Stimulated activated CD4-positive, alpha-beta T cell treated with anti-CD3 and anti-CD28 coated beads, Interleukin-1b, Interleukin-23, amount 100 ng/mL, for 1 hour (primary cell): ENCODE data around the gene PSMB7.

ENCODE experiments used
- DNase-seq, 2 donors: peaks; one replicate each; pipeline ENCODE4 v3.0.0-alpha.2; 2020; ENCODE audit warnings: low read depth in 2 of 2

PSMB7 gene

DNA sequence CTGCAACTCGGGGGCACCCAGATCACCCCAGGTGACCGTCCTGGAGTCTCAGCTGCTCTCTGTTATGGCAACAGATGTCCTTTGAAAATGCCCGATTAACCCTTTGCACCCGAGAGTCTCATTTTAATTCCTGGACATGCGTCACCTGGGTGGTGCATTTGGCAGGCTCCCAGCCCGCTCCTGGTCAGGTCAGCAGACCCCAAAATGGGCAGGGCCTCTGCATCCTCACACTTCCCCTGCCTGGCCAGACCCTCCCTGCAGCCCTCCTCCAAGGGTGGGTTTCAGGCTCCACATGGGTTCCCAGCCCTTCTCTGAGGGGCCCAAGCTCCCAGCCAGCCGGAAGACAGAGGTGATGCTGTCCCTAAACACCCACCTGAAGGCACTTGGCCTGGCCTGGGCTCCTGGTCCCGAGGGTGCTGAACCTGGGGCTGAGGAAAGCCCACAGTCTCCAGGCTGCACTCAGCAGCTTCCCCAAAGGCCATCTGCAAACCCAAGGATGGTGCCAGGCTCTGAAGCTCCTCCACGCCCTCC is 69.4 kb downstream of the PSMB7 start:
- no peak for DNase-seq

DNA sequence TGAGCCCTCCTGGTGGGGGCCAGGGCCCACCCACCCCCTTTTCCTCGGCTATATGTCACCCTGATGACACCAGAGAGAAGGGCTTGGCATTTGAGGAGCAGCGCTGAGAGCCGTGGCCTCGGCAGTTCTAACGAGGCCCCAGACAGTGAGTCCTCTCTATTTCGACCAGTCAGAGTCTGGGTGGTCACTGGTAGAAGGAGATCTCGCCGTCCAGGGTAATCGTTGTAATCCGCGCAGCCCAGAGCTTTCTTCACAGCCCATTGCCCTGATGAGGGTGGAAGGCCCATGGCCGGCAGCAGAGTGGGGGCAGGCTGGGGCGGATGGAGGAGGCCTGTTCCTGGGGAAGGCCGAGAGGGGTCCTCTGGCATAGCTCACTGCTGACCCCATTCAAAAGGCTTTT is 70.2 kb downstream of the PSMB7 start:
- DNase-seq: no peak

DNA sequence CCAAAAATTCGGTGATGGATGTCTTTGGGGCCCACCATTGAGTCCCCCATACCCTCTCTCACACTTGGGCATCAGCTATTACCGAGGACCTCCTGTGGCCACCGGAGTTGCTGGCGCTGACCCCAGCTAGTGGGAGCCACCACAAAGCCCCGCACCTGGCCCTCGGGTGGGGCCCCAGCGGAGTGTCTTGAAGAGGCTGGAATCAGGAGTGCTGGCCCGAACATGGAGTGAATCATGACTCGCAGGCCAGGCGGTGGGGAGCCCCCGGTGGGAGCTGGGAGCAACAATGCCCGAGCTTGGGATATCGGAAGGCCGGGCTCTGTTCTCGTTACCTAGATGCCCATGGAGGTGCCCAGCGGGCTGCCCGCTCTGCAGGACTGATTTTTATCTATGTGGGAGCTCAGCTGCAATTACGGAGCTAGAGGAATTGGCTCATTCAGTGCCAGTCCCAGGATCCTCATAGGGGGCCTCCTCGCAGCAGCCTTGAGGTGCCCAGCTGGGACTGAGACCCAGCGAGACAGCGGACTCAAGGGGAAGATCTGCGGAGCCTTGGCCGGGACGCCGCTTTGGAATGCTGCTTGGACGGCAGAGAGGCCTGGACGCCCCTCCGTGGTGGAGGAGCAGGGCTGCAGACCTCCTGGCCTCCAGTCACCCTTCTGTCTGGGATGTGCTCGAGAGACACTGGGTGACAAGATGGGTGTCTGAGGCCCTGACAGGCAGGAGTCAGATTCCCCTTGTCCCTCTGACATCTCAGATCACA is 70.8 kb downstream of the PSMB7 start:
- no peak for DNase-seq

DNA sequence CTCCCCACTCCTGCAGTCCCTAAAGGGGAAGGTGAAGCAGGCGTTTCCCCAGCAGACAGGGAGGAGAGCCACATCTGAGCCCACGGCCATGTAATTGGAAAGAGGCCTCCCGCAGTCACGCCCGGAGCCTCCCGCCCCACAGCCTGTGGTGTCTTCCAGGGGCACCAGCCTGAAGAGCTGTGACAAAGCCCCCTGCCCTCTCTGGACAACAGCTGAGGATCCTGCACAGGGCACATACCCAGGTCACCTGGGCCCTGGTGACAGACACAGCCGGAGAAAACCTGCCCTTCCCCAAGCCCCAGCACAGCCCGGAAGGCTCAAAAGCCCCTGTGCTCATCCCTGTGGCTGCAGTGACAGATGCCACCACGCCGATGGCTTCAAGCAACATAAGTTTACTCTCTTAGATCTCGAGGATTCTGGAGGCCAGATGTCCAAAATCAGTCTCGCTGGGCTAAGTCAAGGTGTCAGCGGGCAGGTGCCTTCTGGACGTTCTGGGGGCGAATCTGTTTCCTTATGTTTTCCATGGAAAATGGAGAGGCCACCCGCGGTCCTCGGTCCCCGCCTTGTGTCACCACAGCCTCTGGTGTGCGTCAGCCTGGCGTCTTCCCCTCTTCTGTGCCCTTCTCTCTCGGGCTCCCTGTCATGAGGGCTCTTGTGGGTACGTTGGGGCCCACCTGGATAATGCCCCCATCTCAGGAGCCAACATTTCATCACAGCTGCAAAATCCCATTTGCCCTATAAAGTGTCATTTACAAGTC is 71.5 kb downstream of the PSMB7 start:
- no peak for DNase-seq

DNA sequence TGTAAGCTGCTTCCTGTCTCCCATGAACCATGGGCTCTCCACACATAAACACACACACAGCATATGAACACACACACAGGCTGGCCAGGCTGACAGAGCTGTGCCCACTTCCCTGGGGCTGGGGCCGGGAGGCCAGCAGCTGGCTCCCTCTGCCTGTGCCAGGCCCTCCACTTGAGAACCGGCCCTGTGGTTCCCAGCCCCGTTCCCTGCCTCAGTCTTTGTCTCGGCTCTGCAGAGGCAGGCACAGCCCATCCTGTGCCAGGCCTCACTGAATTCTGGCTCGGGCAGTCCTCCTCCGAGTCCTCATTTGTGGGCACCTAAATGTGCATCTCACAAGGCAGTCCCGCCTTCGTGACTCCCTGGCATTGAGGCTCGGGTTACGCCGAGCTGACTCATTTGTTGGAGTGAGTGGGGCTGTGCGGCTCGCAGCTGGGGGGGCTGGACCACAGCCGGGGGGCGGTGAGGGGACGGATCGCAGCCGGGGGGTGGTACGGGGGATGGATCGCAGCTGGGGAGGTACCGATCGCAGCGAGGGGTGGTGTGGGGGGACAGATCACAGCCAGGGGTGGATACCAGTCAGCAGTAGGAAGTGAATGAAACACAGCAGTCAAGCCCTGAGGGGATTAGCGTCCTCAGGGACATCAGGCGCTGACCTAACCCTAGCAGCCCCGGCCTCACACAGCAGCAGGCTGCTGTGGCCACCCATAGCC is 72.3 kb downstream of the PSMB7 start:
- no peak for DNase-seq

DNA sequence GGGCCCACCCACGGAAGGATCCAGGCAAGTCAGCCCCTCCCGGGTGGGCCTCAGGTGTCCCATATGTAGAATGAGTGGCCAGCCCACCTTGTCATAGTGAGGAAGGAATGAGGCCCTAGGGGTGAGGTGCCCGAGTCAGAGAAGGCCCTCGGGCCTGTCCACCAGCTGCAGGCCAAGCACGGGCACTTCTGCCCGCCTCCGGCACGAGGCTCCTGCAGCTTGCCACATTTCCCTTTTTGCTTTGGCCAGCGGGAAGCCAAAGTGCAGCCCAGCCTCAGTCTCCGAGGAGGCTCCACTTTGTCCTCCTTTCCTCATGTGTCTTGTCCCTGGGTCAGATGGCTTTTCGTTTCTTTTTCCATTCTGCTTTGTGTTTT is 72.9 kb downstream of the PSMB7 start:
- DNase-seq: no peak

DNA sequence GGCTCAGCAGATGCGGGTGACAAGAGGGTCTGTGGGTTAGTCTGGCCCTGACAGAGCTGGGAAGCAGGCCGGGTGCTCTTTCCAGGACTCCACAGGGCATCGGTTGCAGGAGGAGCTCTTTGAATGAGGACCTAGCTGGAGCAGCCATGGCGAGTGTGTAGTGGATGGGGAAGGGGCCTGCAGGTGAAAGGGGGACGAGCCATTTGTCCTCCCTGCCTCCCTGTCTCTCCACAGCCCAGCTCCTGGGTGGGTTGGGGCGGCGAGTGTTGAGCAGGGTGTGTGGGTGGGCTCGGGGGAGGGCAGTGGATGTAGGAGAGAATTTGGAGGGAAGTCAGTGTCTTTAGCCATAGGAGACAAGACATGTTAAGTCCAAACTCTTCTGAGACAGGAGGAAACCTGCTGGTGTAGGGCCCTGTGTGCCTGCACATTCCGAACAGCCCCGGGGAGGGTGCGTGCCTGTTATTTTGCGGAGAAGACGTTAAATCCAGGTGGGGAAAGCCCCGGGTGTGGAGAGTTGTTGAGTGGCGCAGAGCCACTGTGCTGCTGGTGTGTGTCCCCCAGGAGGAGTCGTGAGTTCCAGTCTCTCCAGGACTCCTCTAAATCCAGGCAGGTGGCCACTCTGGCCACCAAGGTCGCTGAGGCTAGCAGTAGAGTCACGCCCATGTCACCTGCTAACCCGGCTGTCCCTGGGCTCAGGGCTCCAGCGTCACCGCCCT is 73.6 kb downstream of the PSMB7 start:
- no peak for DNase-seq

DNA sequence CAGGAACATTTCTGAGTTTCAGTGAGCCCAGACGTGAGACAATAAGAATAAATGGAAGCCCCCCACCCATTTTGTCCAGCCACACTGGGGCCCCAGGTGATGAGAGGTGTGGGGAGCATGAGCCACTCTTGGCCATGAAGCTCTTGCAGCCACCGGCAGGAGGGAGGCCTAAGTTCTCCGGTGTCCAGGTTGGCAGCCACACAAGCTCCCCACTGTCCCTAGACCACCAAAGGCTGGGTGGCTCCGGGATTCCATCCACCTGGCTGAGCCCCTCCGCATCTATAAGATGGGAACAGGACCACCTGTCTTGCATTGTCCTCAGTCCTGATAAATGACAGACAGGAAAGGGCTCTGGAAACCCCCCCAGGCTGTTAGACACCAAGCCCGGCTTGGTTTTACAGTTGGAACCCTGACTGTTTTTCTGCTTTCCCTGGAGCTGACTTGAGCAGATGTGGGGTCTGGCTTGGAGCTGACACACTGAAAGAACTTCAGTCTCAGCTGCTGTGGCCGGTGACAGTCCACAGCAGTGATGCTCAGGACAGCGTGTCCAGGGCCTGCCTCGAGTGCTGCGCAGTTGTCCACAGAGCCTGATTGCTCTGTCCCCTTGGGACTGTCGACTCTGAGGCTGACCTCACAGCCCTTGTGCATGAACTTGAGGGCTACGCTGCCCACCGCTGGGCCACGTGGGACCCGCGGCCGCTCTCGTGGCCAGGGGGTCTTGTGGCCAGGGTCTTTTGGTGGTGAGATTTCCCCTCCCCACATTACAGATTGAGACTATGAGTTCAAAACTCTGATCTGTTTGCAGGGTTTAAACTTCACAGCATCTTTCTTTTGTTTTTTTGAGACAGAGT is 74.8 kb downstream of the PSMB7 start:
- DNase-seq: no peak

DNA sequence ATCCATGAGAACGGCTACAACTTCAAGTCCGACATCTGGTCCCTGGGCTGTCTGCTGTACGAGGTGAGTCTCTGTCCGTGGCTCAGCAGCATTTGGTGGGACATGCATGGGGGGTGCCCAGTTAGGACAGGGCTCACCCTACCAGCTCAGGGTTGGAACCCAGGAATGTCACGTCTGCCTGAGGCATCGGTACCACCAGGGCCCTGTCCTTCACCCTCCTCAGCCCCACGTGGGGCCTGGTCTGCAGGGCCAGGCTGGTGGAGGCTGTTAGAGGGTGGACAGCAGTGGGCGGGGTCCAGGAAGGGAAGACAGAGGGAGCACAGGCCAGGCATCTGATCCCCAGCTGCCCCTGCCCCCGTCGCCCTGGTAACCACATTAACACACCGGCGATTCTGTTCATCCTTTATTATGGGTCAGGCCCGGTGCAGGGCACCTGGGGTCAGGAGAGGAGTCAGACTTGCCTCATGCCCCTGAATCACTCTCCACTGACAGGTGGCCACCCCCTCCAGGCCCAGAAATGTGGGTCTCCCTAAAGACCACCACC is 75.6 kb downstream of the PSMB7 start:
- DNase-seq: no peak

DNA sequence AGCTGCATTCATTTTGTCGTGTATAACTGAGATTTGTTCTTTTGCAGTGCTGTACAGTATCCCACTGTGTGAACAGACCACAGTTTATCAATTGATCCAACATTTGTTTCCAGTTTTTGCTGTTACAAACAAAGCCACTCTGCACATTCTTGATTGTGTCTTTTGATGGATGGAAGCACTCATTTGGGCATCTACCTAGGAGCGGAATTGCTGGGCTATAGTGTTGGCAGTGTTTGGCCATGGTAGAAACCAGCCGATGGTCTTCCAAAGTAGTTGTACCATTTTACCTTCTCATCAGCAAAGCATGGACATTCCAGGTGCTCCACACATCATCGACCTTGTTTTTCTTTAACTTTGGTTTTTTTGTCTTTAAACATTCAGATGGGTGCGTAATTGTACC is 77.7 kb downstream of the PSMB7 start:
- DNase-seq: no peak

DNA sequence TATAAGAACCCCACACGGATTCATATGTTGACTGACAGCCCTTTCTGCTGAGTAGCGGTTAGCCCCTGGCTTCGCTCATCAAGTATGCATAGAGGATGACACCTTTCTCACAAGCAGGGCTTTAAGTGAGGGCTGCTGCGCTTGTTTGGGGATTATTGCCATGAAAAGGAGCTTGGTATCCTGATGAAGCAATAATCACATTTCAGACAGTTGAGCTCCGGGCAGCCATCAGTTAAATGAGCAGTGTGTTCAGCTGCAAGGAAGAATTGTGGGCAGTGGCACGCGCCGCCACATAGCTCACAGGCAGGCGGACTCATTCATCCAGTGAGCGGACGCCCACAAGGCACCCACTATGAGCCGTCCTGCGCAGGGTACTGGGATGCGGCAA is 79.9 kb downstream of the PSMB7 start:
- no peak for DNase-seq

DNA sequence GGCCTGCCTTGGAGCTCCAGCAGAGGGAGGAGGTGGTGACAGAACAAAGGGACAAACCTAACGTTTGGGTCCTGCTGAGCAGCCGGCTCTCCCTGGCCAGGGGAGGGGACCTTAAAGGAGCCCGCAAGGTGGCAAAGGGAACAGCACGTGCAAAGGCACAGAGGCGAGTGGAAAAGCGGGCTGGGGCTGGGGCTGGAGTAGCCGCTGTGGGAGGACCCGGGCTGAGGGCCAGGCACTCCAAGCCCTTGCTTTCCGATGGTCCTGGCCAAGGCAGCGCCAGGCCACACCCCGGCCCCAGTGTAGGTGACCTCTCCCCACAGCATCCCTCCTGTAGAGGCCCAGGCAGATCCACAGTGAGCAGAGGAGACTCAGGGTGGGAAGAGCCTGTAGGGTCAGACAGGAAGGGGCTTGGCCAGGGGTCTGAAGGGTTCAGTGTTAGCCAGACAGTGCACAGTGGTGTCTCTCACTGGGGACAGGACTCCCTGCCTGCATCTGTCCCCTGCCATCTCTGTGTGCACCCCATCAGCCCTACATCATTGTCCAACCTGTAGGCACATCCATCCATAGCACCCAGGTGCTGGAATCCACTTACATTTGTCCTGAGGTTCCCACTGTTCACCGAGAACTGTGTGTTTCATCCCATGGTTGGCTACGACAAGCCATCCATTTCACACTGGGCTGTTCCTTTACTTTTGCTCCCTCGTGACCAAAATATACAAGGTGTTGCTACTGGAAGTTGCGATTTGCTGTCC is 80.5 kb downstream of the PSMB7 start:
- DNase-seq: no peak

DNA sequence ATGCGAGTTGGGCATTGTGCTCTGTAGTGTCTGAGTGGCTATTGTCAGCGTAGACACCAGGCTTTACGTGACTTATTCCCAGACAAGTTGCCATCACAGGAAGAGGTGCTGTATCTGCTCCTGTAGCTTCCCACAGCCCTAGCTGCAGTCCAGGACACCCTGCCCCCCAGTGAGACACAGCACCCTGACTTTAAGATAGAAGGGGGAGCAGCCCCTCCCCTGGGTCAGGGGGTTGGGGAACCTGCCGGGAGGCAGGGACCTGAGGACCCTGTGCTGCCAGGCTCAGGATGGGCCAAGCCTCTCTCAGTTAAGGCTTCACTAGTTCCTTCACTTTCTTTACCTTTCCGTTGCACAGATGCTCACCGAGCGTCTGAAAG is 82.1 kb downstream of the PSMB7 start:
- DNase-seq: no peak

DNA sequence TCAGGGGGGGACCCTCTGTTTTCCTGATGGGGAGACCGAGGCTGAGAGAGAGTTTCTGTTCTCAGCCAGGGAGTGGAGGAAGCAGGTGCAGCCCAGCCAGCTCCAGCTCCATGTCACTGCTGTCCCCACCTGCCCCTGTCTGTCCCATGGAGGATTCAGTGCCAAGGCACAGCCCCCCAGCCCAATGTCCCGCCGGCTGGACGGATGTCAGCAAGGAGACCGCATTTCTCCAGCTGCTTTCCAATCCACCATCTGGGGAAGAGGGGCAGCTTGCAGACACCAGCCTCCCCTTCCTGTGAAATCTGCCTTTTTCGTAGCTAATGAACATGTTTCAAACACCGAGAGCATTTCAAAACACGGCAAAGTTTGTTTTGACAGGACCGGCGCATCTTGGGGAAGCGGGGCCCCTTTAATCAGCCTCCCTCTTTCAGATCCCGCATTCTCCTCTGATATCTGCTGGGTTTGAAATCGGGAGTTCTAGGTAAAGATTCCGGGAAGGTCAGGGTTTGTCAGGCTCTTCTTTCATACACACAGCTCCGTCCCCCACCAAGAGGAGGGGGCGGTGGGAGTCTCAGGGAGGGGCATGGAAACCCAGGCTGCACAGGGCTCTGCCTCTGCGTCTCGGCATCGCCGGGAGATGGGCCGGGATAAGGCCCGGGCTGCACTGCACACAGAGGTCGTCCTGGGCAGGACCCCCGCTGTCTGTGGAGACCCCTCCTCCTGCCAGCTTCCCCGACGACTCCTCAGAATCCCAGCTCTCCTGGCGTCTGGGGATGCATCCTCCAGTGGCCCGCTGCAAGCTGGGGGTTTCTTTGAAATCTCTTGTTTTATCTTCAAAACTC is 82.7 kb downstream of the PSMB7 start:
- DNase-seq: no peak

DNA sequence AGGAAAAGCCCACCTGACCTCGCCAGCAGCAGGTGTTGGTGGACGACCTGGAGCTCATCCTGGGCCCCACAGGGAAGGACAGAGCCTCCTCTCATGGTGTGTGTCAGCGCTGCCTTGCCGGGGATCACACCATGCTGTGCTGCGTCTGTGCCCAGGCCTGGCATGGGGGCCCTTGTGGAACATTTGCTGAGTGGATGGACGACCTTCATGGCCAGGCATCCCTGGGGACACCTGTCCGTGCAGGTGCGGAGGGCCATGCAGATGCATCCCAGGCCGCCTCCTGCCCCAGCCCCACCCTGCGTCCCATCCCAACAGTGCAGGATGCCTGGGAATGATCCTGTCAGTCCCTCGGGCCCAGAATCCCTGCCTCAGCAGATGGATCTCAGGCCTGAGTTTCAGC is 83.7 kb downstream of the PSMB7 start:
- DNase-seq: no peak

DNA sequence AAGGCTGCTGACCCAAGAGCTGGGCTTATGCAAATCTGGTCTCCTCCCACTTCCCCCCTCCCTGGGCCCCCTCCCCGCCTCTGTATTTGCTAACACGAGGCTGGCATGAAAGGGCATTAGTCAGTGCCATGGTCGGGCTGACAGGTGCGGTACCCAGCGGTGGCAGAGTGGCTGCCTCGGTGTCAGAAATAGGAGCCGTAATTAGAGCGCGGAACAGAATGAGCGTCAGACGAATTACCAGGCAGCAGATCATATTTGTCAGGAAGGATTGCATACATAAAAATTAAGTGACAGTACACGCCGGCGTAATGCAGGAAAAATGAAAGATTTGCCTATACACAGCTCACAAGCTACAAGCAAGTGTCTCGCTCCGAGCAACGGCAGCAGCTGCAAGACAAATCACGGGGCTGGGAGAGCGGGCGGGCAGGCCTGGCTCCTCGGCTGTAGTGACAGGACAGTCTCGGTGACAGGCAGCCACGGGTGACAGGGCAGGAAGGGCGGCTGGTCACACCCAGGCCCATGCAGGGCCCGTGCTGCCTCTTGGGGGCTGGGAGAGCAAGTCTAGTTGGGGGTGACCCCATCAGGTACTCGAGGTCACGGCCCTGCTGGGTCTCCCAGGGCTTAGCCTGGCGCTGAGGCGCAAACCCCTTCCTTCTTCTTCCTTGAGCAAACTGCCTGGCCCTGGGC is 85.1 kb downstream of the PSMB7 start:
- DNase-seq: no peak

DNA sequence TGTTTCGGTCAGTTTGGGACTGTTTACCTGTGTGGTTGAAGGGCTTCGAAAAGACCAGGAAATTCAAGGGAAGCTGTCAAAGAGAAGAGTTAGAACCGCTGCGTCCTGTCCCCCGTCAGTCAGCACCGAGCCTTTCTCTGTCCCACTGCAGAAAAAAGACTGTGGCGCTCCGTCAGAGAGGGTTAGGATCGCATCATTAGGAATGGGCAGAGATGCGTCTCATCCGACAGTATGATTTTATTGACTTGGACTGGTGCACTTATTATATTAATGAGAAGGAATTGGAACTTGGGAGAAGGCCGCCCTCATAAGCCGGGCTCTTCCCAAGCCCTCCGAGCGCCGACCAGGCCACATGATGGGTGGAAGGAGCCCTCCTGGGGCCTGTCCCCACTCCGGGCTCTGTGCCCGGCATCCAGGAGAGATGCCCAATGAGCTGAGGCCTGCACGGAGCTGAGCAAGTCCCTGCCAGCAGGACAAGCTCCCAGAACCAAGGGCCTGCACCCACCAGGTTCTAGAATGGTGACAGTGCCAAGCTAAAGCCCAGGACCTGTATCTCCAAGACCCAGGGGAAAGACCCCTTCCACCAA is 85.9 kb downstream of the PSMB7 start:
- no peak for DNase-seq

DNA sequence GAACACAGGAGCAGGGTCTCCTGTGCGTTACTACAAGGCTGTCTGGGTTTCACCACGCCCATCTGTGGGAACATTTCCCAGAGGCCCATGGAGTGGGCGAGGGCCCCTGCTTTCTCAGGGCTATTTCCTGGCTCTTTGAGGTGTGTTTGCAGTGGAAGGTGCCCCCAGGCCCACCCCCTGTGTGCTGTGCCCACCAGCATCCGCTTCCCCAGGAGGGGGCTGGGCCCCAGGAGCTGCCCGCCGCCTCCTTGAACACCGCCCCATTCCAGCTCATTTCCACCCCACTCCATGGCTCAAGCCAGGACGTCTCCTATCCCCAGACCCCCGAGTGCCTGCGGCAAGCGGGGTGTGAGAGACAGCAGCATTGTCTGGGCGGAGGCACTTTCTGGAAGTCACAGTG is 87.0 kb downstream of the PSMB7 start:
- no peak for DNase-seq
